Measurements from ENCODE around the gene KDELR1. TPM values are rescaled to one million over a fixed set of nuclear protein-coding genes. Genes with fewer than 3 reads are reported as not detected.
A peak's percentile ranks its signal among the peaks of the same experiment; 100 is the strongest.

The KDELR1 gene
- 137 TPM for total RNA-seq
- long read RNA-seq, transcript KDELR1-203 (4 exons, 1,594 nt), result minor isoform, 8 of 99 reads
- long read RNA-seq, transcript KDELR1-201 (5 exons, 1,557 nt), result major isoform, 77 of 99 reads
- long read RNA-seq, partial matches to known transcripts, result 12 of 99 reads
- long read RNA-seq, other reads (novel, unspliced or antisense), result 2 of 99 reads

- TF ChIP-seq CTCF (IDR thresholded peaks at IDR 0.05), result peak; percentile 89
- H3K4me1 ChIP-seq, result peaks cover 4% of the 10 kb centered on the region
- ATAC-seq, result peak; percentile 95 to 96
- H3K36me3 ChIP-seq, result peaks cover 31% of the 10 kb centered on the region
- DNase-seq, result peak; percentile 76
- peak within 1 kb of the TSS; percentile 91 for H3K27ac ChIP-seq
- H3K4me3 ChIP-seq, result peak within 1 kb of the TSS; percentile 97
- H3K9me3 ChIP-seq, result no peaks in the 10 kb centered on the region
- peaks cover 42% of the 10 kb centered on the region for H3K27me3 ChIP-seq (ENCODE audit: low read depth)
- intact Hi-C loops (cut with DNase I), result no loop called here
Observed at GRCh38 chr19:48391100-48392005, at the start of gene KDELR1. KDELR1 (minus strand) TSS chr19:48391551; CDS start chr19:48391358, 193 bp downstream.

DNA sequence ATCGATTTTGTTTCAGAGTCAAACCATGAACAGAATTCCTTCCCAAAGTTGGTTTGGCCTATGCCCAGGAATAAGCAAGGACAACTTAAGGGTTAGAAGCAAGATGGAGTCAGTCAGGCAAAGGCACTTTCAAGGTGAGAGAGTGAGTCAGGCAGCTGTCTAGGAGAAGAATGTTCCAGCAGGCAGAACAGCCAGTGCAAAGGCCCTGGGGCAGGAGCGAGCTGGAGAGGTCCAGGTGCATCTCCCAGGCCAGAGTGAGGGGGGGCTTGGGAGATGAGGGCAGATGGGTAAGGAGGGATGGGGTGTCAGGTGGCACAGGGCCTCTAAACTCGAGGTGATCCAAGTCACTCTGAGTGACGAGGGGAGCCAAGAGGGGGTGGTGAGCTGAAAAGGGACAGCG is 45.2 kb upstream of the KDELR1 start:
- no peaks in the 10 kb centered on the region for H3K4me1 ChIP-seq
- no peak for TF ChIP-seq CTCF (IDR thresholded peaks at IDR 0.05)
- no peak overlapping the region for H3K27ac ChIP-seq
- intact Hi-C loops (cut with DNase I), result no loop called here
- ATAC-seq, result no peak
- DNase-seq, result no peak
- H3K4me3 ChIP-seq, result no peak overlapping the region
- peaks cover 24% of the 10 kb centered on the region for H3K27me3 ChIP-seq (ENCODE audit: low read depth)
- H3K9me3 ChIP-seq, result no peaks in the 10 kb centered on the region
- no peaks in the 10 kb centered on the region for H3K36me3 ChIP-seq

DNA sequence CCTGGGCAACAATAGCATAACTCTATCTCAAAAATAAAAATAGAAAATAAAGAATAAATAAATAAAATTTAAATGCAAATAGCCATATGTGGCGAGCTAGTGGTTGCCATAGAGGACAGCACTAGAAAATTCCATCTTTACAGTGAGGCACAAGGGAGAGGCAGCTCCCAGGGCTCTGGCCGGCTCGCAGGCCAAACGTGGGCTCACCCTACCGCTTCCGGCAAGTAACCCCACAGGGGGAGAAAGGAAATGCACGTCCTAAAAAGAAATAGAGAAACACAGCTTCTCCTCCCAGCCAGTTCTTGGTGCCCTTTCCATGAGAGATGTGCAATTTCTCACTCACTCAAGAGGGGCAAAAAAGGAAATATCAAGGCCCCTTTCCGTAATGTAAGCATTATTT is 42.0 kb upstream of the KDELR1 start:
- intact Hi-C loops (cut with DNase I), result no loop called here
- ATAC-seq (no peak), DNase-seq (no peak)
- Histone ChIP-seq H3K4me3 (no peak overlapping the region), H3K4me1 (no peaks in the 10 kb centered on the region), H3K9me3 (no peaks in the 10 kb centered on the region), H3K27ac (no peak overlapping the region), H3K27me3 (ENCODE audit: low read depth) (peaks cover 12% of the 10 kb centered on the region), H3K36me3 (no peaks in the 10 kb centered on the region)
- no peak for TF ChIP-seq CTCF (IDR thresholded peaks at IDR 0.05)

- DNase-seq (no peak), ATAC-seq (no peak)
- Histone ChIP-seq H3K4me1 (peaks cover 3% of the 10 kb centered on the region), H3K27ac (no peak overlapping the region), H3K4me3 (no peak overlapping the region), H3K27me3 (ENCODE audit: low read depth) (no peaks in the 10 kb centered on the region), H3K9me3 (no peaks in the 10 kb centered on the region), H3K36me3 (no peaks in the 10 kb centered on the region)
- TF ChIP-seq CTCF (IDR thresholded peaks at IDR 0.05), result no peak
- intact Hi-C loops (cut with DNase I), result no loop called here
Observed at GRCh38 chr19:48428670-48429069, 37.3 kb upstream of the KDELR1 start.

GRCh38 chr19:48424694-48425219 is 33.4 kb upstream of the KDELR1 start:
- ATAC-seq, result peak in 1 of 2 donors; percentile 63
- no peak overlapping the region for H3K27ac ChIP-seq
- peaks cover 3% of the 10 kb centered on the region for H3K4me1 ChIP-seq

More at GRCh38 chr19:48424694-48425219, 33.4 kb upstream of the KDELR1 start:
- no peak for TF ChIP-seq CTCF (IDR thresholded peaks at IDR 0.05)
- intact Hi-C loops (cut with DNase I), result no loop called here
- no peaks in the 10 kb centered on the region for H3K27me3 ChIP-seq (ENCODE audit: low read depth)
- H3K4me3 ChIP-seq, result no peak overlapping the region
- DNase-seq, result no peak
- H3K9me3 ChIP-seq, result no peaks in the 10 kb centered on the region
- no peaks in the 10 kb centered on the region for H3K36me3 ChIP-seq
